HG03103 (cell line): ENCODE measurements around the gene DYNAP.

Experiments
- ATAC-seq: cut with Tn5 transposase; IDR thresholded peaks from one replicate; pipeline ENCODE4 v1.9.1; 2021; ENCODE audit warnings: low read depth; ENCODE audit not compliant: unreplicated experiment

The DYNAP gene

GRCh38 chr18:54630963-54631362 is 39.9 kb downstream of the DYNAP start:
- ATAC-seq: no peak

- ATAC-seq: no peak
Measured at GRCh38 chr18:54636217-54636616, 45.2 kb downstream of the DYNAP start.

DNA sequence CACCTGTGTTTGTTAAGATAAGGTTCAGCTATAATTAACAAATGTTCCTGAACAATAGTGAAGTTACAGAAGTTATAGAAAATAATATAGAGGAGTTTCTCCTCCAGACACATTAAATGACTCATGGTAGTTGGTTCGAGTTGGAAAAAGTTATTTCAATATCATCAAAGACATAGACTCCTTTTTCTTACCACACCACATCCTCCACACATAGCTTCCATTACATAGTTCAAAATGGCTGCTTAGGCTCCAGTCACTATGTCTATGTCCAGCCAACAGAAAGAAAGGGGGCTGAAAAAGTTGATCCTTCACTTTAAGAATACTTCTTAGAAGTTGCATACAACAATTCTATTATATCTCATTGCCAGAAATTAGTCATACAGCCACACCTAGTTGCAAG is 50.7 kb downstream of the DYNAP start:
- no peak for ATAC-seq

- ATAC-seq: peak; percentile 69
Measured at GRCh38 chr18:54647176-54647575, 56.1 kb downstream of the DYNAP start.
